Right renal pelvis (tissue), 4 donors: ENCODE measurements around the gene TP53BP2. TPM values are rescaled to one million over a fixed set of nuclear protein-coding genes. Genes with fewer than 3 reads are reported as not detected.
"Not testable (repeated sequence)": the region's sequence is repeated elsewhere in the genome, so short reads cannot be mapped to it uniquely, and the experiment has no call there.

ENCODE experiments used
- DNase-seq, 4 donors: peaks; one replicate each; pipeline ENCODE4 v3.0.0-alpha.2; 2013; ENCODE audit warnings: low read depth in 4 of 4, low spot score in 3 of 4, missing footprints in 1 of 4
- polyA plus RNA-seq, 4 donors: library from polyadenylated mRNA; unstranded; fragments of 120-200 nt; gene quantifications; one replicate each; pipeline ENCODE4 v1.2.1, GENCODE V29; 2013; ENCODE audit not compliant: insufficient read length in 4 of 4

The TP53BP2 gene
- polyA plus RNA-seq, 4 donors = 43.5 to 56.3 (median 52.3) TPM

GRCh38 chr1:223859058-223859457, 13.3 kb upstream of the TP53BP2 start:
- no peak for DNase-seq

GRCh38 chr1:223856386-223856785, 10.6 kb upstream of the TP53BP2 start:
- DNase-seq = no peak

- DNase-seq = no peak
Measured at GRCh38 chr1:223853748-223854147, 8.0 kb upstream of the TP53BP2 start.

- DNase-seq = no peak
Measured at GRCh38 chr1:223853275-223853674, 7.5 kb upstream of the TP53BP2 start.

GRCh38 chr1:223852337-223852736, 6.6 kb upstream of the TP53BP2 start:
- no peak for DNase-seq

GRCh38 chr1:223849352-223850254, 3.9 kb upstream of the TP53BP2 start:
- no peak for DNase-seq

- DNase-seq = no peak
Measured at GRCh38 chr1:223848536-223848935, 2.8 kb upstream of the TP53BP2 start.

- no peak for DNase-seq
Measured at GRCh38 chr1:223847781-223848345, 2.1 kb upstream of the TP53BP2 start.

GRCh38 chr1:223845037-223845809, 524 bp downstream of the TP53BP2 start:
- DNase-seq = peak; percentile 48 to 63 (median 58)

GRCh38 chr1:223844787-223845036, 1.0 kb downstream of the TP53BP2 start:
- DNase-seq = peak in 1 of 4 donors; percentile 36

- no peak for DNase-seq
Measured at GRCh38 chr1:223843934-223844786, 1.6 kb downstream of the TP53BP2 start.

GRCh38 chr1:223842784-223843183, 3.0 kb downstream of the TP53BP2 start:
- DNase-seq = no peak

GRCh38 chr1:223841977-223842623, 3.6 kb downstream of the TP53BP2 start:
- not testable (repeated sequence) for DNase-seq

- no peak for DNase-seq
Measured at GRCh38 chr1:223840254-223840653, 5.5 kb downstream of the TP53BP2 start.

GRCh38 chr1:223838125-223838854, 7.5 kb downstream of the TP53BP2 start:
- no peak for DNase-seq

- DNase-seq = no peak
Measured at GRCh38 chr1:223837687-223838086, 8.1 kb downstream of the TP53BP2 start.

- DNase-seq = peak in 1 of 4 donors; percentile 19
Measured at GRCh38 chr1:223837206-223837605, 8.5 kb downstream of the TP53BP2 start.

GRCh38 chr1:223836586-223836985, 9.2 kb downstream of the TP53BP2 start:
- DNase-seq = no peak

- no peak for DNase-seq
Measured at GRCh38 chr1:223835754-223836153, 10.0 kb downstream of the TP53BP2 start.
